GM12874 (cell line): ENCODE results near the gene MACROD2.
A peak's percentile ranks its signal among the peaks of the same experiment; 100 is the strongest.

ENCODE experiments used
- CTCF ChIP-seq: IDR thresholded peaks from 2 replicates; pipeline ENCODE4 v1.5.1; 2011; ENCODE audit warnings: low read depth, mild to moderate bottlenecking, control low read depth, low read length, moderate library complexity; ENCODE audit not compliant: insufficient read depth

Gene MACROD2

GRCh38 chr20:15235471-15236198, 1240.3 kb downstream of the MACROD2 start:
- TF ChIP-seq CTCF = no peak

GRCh38 chr20:15236812-15237211, 1241.5 kb downstream of the MACROD2 start:
- TF ChIP-seq CTCF = peak; percentile 71

- no peak for TF ChIP-seq CTCF
These were observed 1244.4 kb downstream of the MACROD2 start for GRCh38 chr20:15239542-15240206.

- TF ChIP-seq CTCF = no peak
These were observed 1245.5 kb downstream of the MACROD2 start for GRCh38 chr20:15240801-15241200.

GRCh38 chr20:15241681-15242080, 1246.4 kb downstream of the MACROD2 start:
- no peak for TF ChIP-seq CTCF

GRCh38 chr20:15242773-15243172, 1247.5 kb downstream of the MACROD2 start:
- no peak for TF ChIP-seq CTCF

- TF ChIP-seq CTCF = no peak
These were observed 1250.6 kb downstream of the MACROD2 start for GRCh38 chr20:15245896-15246295.
